Stimulated activated CD4-positive, alpha-beta T cell treated with anti-CD3 and anti-CD28 coated beads, Interleukin-2, amount 100 ng/mL, for 48 hours (primary cell): ENCODE results near the gene ZBTB40.

Source experiments
- DNase-seq, 2 donors: peaks; one replicate each; pipeline ENCODE4 v3.0.0-alpha.2; 2020

Gene ZBTB40

GRCh38 chr1:22563671-22564602 is 112.3 kb downstream of the ZBTB40 start:
- no peak for DNase-seq

- DNase-seq = no peak
These were observed 114.5 kb downstream of the ZBTB40 start for GRCh38 chr1:22566161-22566560.

- DNase-seq = no peak
These were observed 115.5 kb downstream of the ZBTB40 start for GRCh38 chr1:22567197-22567596.

- no peak for DNase-seq
These were observed 116.3 kb downstream of the ZBTB40 start for GRCh38 chr1:22567994-22568393.

- no peak for DNase-seq
These were observed 117.6 kb downstream of the ZBTB40 start for GRCh38 chr1:22569269-22569668.

- no peak for DNase-seq
These were observed 118.7 kb downstream of the ZBTB40 start for GRCh38 chr1:22570140-22570909.

- DNase-seq = no peak
These were observed 121.2 kb downstream of the ZBTB40 start for GRCh38 chr1:22572818-22573217.

GRCh38 chr1:22573237-22573636 is 121.6 kb downstream of the ZBTB40 start:
- DNase-seq = no peak

- DNase-seq = no peak
These were observed 124.0 kb downstream of the ZBTB40 start for GRCh38 chr1:22575532-22576149.

GRCh38 chr1:22576150-22576544 is 124.5 kb downstream of the ZBTB40 start:
- no peak for DNase-seq

GRCh38 chr1:22576617-22577016 is 125.0 kb downstream of the ZBTB40 start:
- no peak for DNase-seq

- DNase-seq = no peak
These were observed 127.2 kb downstream of the ZBTB40 start for GRCh38 chr1:22578732-22579361.

GRCh38 chr1:22579541-22580155 is 128.0 kb downstream of the ZBTB40 start:
- no peak for DNase-seq
